SK-N-SH (cell line): Measurements from ENCODE around the gene KIAA2012. TPM values are rescaled to one million over a fixed set of nuclear protein-coding genes. Genes with fewer than 3 reads are reported as not detected.
A peak's percentile ranks its signal among the peaks of the same experiment; 100 is the strongest.

Experiments used
- CTCF ChIA-PET: fragments of 300-600, 350-600 bp; formaldehyde crosslinking; extraction: SDS; loops from one replicate; lab custom pipeline; 2021; lab: Yijun Ruan, JAX
- POLR2A ChIA-PET: fragments of 350-600 bp; sonication (Branson Sonifier 250); formaldehyde crosslinking; extraction: SDS; loops from one replicate; lab custom pipeline; 2020; ENCODE audit warnings: antibody characterized with exemption, inconsistent platforms; lab: Yijun Ruan, JAX
- DNase-seq: peaks from one replicate; pipeline ENCODE4 v3.0.0; 2012
- H2AFZ ChIP-seq: fragments of 200-600 bp; sonication (generic); 2 replicates; pipeline ENCODE4 v1.8.1; 2016; ENCODE audit warnings: antibody characterized with exemption, mild to moderate bottlenecking, low read depth
- H3F3A ChIP-seq: fragments of 200-600 bp; sonication (generic); replicated peaks from 2 replicates; pipeline ENCODE3; 2016; ENCODE audit warnings: antibody characterized with exemption, mild to moderate bottlenecking; ENCODE audit not compliant: insufficient read depth
- H3K27ac ChIP-seq, 2 experiments: fragments of 200-500 bp in 1 of 2; fragments of 200-600 bp in 1 of 2; sonication (Bioruptor generic) in 1 of 2; sonication (generic), shearing (Covaris generic) in 1 of 2; 2 replicates each; pipeline versions ENCODE4 v1.5.1 to v1.6.1; 2014 to 2016; ENCODE audit warnings: low read depth in 2 of 2, inconsistent platforms in 1 of 2, low read length in 1 of 2, mild to moderate bottlenecking in 1 of 2, mixed read lengths in 1 of 2
- H3K27me3 ChIP-seq: fragments of 200-600 bp; sonication (generic), shearing (Covaris generic); 2 replicates; pipeline ENCODE4 v1.6.1; 2016; ENCODE audit warnings: mixed run types; ENCODE audit not compliant: insufficient read depth
- H3K36me3 ChIP-seq, 2 experiments: fragments of 200-500 bp in 1 of 2; fragments of 200-600 bp in 1 of 2; sonication (Bioruptor generic) in 1 of 2; sonication (generic) in 1 of 2; replicated peaks in 1 of 2; 2 replicates each; pipeline versions ENCODE3 to v1.5.1; 2014 to 2016; ENCODE audit warnings: low read length in 1 of 2, mild to moderate bottlenecking in 1 of 2; ENCODE audit not compliant: insufficient read depth in 2 of 2, control insufficient read depth in 1 of 2
- H3K4me1 ChIP-seq, 2 experiments: fragments of 200-500 bp in 1 of 2; fragments of 200-600 bp in 1 of 2; sonication (Bioruptor generic) in 1 of 2; sonication (generic), shearing (Covaris generic) in 1 of 2; 2 replicates each; pipeline versions ENCODE4 v1.5.1 to v1.6.1; 2014 to 2016; ENCODE audit warnings: low read depth in 1 of 2, low read length in 1 of 2, mixed run types in 1 of 2; ENCODE audit not compliant: insufficient read depth in 2 of 2, control insufficient read depth in 1 of 2
- H3K4me2 ChIP-seq: fragments of 200-600 bp; sonication (generic), shearing (Covaris generic); 2 replicates; pipeline ENCODE4 v1.6.1; 2017; ENCODE audit warnings: mixed run types
- H3K4me3 ChIP-seq, 2 experiments: fragments of 200-500 bp in 1 of 2; fragments of 200-600 bp in 1 of 2; sonication (Bioruptor generic) in 1 of 2; sonication (generic), shearing (Covaris generic) in 1 of 2; 2 replicates each; pipeline versions ENCODE4 v1.5.1 to v1.8.1; 2014 to 2016; ENCODE audit warnings: low read depth in 2 of 2, inconsistent platforms in 1 of 2, low read length in 1 of 2, mild to moderate bottlenecking in 1 of 2, mixed read lengths in 1 of 2, moderate library complexity in 1 of 2
- H3K79me2 ChIP-seq: fragments of 200-600 bp; sonication (generic); 2 replicates; pipeline ENCODE4 v1.8.1; 2017; ENCODE audit warnings: mild to moderate bottlenecking; ENCODE audit not compliant: insufficient read depth
- H3K9ac ChIP-seq: fragments of 200-600 bp; sonication (generic); 2 replicates; pipeline ENCODE4 v1.6.1; 2017; ENCODE audit warnings: mixed run types
- H3K9me2 ChIP-seq: fragments of 200-600 bp; sonication (generic); 2 replicates; pipeline ENCODE4 v1.6.1; 2017; ENCODE audit warnings: mixed run types
- H3K9me3 ChIP-seq: fragments of 200-600 bp; sonication (generic); 2 replicates; pipeline ENCODE4 v1.6.1; 2017; ENCODE audit warnings: mixed run types, mild to moderate bottlenecking, moderate library complexity
- H4K20me1 ChIP-seq: fragments of 200-600 bp; sonication (generic); 2 replicates; pipeline ENCODE4 v1.6.1; 2017; ENCODE audit warnings: mild to moderate bottlenecking, mixed run types; ENCODE audit not compliant: insufficient read depth
- ELF1 ChIP-seq: IDR thresholded peaks from 2 replicates; pipeline ENCODE4 v1.4.0; 2012
- FOSL2 ChIP-seq: IDR thresholded peaks from 2 replicates; pipeline ENCODE4 v1.4.0; 2012; ENCODE audit warnings: low read depth, mild to moderate bottlenecking, moderate library complexity, borderline replicate concordance
- FOXJ3 ChIP-seq: sonication (generic); formaldehyde crosslinking; IDR thresholded peaks from 2 replicates; pipeline ENCODE4 v1.5.1; 2020; ENCODE audit warnings: mild to moderate bottlenecking, missing genetic modification reagents
- MEF2A ChIP-seq: IDR thresholded peaks from 2 replicates; pipeline ENCODE4 v1.4.0; 2012; ENCODE audit warnings: low read depth, borderline replicate concordance
- NFIC ChIP-seq: IDR thresholded peaks from 2 replicates; pipeline ENCODE4 v1.4.0; 2012; ENCODE audit warnings: borderline replicate concordance
- RCOR1 ChIP-seq: fragments of 150-350 bp; IDR thresholded peaks from 2 replicates; pipeline ENCODE4 v1.6.1; 2017; ENCODE audit warnings: antibody characterized with exemption, low read length
- TCF12 ChIP-seq: IDR thresholded peaks from 2 replicates; pipeline ENCODE4 v1.4.0; 2012
- WGBS: methylation state at CpG from one replicate; pipeline ENCODE4 v1.1.6; 2017; ENCODE audit warnings: low lambda C conversion rate; 5-methylcytosine and 5-hydroxymethylcytosine counted together
- polyA plus RNA-seq, 3 experiments: library from polyadenylated mRNA; depleted of rRNA; stranded (reverse); fragments of >200 nt; gene quantifications; 2 replicates each; pipeline ENCODE4 v1.2.3, GENCODE V29; 2012
- TF ChIP-seq, protein P1 (sequence below): IDR thresholded peaks from 2 replicates; pipeline ENCODE4 v1.6.1; 2012; ENCODE audit warnings: mild to moderate bottlenecking, low read depth, low read length, moderate library complexity
- TF ChIP-seq, protein P2 (sequence below): fragments of 150-350 bp; IDR thresholded peaks from 2 replicates; pipeline ENCODE4 v1.6.1; 2016; ENCODE audit warnings: mild to moderate bottlenecking, low read depth, low read length
- TF ChIP-seq, protein P3 (sequence below): IDR thresholded peaks from 2 replicates; pipeline ENCODE4 v1.4.0; 2012; ENCODE audit warnings: low read depth, borderline replicate concordance

Gene KIAA2012
- polyA plus RNA-seq, 1 of the 3 experiments (the other 2 are of a cell fraction), result 0.07 TPM

DNA sequence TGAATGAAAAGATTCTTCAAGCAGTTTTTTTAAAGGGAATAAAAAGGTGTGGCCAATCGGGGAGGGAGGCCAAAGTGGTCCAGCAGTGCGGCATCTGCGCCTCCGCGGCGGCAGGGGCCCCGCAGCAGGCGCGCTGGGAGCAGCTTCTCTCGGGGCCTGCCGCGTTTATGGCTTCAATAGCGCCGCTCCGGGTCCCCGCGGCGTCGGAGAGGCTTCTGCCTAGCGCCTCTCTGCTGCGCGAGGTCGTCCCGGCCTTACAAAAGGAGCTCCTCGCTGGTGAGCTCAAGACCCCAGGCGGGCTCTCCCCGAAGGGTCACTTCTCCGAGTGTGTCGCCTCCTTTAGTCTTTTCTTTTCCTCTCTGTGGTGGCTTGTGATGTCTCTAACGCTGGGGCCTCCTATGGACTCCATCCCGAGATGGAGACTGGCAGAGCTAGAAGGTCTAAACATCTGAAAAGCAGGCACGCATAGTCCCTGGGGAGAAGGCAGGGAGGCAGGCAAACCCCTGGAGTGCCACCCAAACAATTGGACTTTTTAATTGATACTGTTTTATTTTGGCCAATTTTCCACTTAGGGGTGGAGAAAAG is 98.3 kb downstream of the KIAA2012 start:
- no peaks in the 10 kb centered on the region for H3K9me3 ChIP-seq
- no peaks in the 10 kb centered on the region for H3K9me2 ChIP-seq
- H4K20me1 ChIP-seq, result no peaks in the 10 kb centered on the region
- no peaks in the 10 kb centered on the region for H3K36me3 ChIP-seq
- peak; percentile 42 for DNase-seq
- H3F3A ChIP-seq, result no peaks in the 10 kb centered on the region
- WGBS, result 80% methylated on average over 23 of the region's 32 CpGs
- H2AFZ ChIP-seq, result no peak overlapping the region
- TF ChIP-seq MEF2A, result no peak
- TF ChIP-seq, protein P1, sequence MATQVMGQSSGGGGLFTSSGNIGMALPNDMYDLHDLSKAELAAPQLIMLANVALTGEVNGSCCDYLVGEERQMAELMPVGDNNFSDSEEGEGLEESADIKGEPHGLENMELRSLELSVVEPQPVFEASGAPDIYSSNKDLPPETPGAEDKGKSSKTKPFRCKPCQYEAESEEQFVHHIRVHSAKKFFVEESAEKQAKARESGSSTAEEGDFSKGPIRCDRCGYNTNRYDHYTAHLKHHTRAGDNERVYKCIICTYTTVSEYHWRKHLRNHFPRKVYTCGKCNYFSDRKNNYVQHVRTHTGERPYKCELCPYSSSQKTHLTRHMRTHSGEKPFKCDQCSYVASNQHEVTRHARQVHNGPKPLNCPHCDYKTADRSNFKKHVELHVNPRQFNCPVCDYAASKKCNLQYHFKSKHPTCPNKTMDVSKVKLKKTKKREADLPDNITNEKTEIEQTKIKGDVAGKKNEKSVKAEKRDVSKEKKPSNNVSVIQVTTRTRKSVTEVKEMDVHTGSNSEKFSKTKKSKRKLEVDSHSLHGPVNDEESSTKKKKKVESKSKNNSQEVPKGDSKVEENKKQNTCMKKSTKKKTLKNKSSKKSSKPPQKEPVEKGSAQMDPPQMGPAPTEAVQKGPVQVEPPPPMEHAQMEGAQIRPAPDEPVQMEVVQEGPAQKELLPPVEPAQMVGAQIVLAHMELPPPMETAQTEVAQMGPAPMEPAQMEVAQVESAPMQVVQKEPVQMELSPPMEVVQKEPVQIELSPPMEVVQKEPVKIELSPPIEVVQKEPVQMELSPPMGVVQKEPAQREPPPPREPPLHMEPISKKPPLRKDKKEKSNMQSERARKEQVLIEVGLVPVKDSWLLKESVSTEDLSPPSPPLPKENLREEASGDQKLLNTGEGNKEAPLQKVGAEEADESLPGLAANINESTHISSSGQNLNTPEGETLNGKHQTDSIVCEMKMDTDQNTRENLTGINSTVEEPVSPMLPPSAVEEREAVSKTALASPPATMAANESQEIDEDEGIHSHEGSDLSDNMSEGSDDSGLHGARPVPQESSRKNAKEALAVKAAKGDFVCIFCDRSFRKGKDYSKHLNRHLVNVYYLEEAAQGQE, result no peak
- TF ChIP-seq, protein P2, sequence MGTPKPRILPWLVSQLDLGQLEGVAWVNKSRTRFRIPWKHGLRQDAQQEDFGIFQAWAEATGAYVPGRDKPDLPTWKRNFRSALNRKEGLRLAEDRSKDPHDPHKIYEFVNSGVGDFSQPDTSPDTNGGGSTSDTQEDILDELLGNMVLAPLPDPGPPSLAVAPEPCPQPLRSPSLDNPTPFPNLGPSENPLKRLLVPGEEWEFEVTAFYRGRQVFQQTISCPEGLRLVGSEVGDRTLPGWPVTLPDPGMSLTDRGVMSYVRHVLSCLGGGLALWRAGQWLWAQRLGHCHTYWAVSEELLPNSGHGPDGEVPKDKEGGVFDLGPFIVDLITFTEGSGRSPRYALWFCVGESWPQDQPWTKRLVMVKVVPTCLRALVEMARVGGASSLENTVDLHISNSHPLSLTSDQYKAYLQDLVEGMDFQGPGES, result no peak
- TF ChIP-seq RCOR1, result no peak
- no peak for TF ChIP-seq TCF12
- no peak for TF ChIP-seq ELF1
- TF ChIP-seq FOSL2, result no peak
- TF ChIP-seq FOXJ3 (CRISPR knock-in tag), result no peak
- no peak for TF ChIP-seq NFIC
- TF ChIP-seq, protein P3, sequence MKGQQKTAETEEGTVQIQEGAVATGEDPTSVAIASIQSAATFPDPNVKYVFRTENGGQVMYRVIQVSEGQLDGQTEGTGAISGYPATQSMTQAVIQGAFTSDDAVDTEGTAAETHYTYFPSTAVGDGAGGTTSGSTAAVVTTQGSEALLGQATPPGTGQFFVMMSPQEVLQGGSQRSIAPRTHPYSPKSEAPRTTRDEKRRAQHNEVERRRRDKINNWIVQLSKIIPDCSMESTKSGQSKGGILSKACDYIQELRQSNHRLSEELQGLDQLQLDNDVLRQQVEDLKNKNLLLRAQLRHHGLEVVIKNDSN, result no peak
- H3K9ac ChIP-seq, result no peak overlapping the region
- H3K27ac ChIP-seq, result no peak overlapping the region
- H3K4me3 ChIP-seq, result no peak overlapping the region
- POLR2A ChIA-PET, result no interaction called here
- CTCF ChIA-PET, result interaction anchor here (1.5 to 3.0 kb wide), 3 partner anchors 13 to 311 kb away, joined by 3 to 19 read pairs (median 9); no protein-coding TSS in a partner anchor
- no peaks in the 10 kb centered on the region for H3K79me2 ChIP-seq
- H3K4me1 ChIP-seq, result peaks cover 0 to 2% of the 10 kb centered on the region in 2 experiments; a peak in 1 of 4 replicates
- H3K27me3 ChIP-seq, result no peaks in the 10 kb centered on the region
- H3K4me2 ChIP-seq, result no peak overlapping the region
